GM19438 (cell line): ENCODE results near the gene SAPCD2.

Experiments
- ATAC-seq: cut with Tn5 transposase; IDR thresholded peaks from one replicate; pipeline ENCODE4 v1.9.1; 2021; ENCODE audit warnings: low read depth; ENCODE audit not compliant: unreplicated experiment

The SAPCD2 gene

DNA sequence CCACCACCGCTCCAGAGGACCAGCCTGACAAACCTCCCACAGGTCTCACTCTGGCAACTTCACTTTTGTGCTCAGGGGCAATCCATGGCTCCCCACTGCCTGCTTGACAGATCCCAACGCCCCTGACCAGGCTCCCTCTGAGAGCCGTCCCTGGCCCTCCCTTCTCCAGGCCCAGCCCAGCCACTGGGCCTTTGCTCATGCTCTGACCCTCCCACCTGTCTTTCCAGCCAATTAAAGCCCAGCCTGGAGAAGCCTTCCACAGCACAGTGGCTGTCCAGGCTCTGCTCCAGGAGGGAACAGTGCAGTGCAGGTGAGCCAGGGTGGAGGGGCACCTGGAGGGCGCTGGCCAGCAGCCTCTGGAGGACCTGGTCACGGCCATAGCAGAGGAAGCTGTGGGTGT, 19.8 kb downstream of the SAPCD2 start:
- ATAC-seq: no peak

DNA sequence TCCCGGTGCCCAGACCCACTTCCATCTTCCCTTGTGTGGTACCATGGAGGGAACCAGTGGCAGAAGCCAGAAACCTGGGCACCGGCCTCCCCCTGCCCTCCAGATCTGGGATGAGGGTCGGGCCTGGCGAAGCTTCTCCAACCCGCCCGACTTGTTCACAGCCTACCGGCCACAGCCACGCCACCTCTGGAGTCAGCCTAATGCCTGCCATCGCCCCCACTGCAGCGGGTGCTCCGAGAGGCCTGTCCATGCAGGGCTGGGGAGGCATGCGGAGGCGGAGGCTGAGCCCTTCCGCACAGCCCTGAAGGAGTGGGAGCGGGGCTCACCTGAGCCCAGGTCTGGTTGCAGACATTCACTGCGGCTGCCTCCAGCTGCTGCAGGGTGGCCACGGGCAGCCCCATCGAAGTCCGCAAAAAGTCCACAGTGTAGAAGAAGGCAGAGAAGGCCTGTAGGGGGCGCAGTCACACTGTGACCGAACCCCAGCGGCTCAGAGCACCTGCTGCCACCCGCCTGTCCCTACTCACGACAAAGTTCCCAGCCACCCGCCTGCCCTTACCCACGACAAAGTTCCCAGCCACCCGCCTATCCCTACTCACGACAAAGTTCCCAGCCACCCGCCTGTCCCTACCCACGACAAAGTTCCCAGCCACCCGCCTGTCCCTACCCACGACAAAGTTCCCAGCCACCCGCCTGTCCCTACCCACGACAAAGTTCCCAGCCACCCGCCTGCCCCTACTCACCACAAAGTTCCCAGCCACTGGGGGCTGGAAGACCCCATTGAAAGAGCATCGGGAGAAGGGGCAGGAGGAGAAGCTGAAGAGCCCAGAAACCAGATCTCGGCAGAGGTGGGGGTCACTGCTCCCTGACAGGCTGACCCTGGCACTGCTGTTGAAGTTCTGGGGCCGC, 20.6 kb downstream of the SAPCD2 start:
- ATAC-seq: no peak

DNA sequence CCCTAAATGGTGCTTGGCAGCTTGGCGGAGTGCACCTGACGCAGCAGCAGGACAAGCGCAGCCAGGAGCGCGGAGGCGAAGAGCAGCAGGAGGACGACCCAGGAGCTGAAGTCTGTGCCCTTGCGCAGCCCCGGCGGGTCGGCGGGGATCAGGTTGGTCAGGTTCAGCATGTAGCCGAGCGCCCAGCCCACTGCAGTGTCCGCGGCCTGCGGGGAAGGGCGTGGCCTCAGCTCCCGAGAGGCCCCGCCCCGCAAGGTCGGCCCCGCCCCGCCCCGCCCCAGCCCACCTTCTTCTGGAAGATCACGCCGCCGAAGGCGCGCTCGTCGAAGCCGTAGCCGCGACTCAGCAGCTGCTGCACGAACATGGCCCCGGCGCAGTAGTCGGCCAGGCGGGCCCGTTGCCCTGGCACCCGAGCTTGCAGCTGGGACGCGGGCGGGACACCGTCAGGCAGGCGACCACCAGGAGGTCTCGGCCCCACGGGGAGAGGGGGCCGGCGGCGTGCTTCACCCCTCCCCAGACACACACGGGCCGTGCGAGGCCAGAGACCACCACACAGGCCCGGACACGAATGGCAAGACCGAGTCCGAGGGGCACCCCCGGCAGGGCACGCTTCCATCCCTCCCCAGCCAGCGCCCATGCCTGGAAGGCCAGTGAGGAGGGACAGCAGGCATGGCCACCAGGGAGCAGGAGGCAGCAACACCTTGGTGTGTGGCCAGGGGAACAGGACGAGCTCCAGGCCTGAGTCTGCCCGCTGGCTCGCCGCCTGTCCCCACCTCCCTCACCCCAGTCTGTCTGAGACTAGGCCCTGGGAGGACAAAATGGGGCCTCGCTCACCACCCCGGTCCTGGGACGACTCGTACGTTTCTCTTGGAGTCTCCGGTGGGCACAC, 21.5 kb downstream of the SAPCD2 start:
- ATAC-seq: no peak

GRCh38 chr9:137046088-137046787, 24.1 kb downstream of the SAPCD2 start, which contains the start of gene NPDC1:
Gene NPDC1 (minus strand): TSS chr9:137046177. CDS start chr9:137045989, 188 bp downstream.
- ATAC-seq: no peak

DNA sequence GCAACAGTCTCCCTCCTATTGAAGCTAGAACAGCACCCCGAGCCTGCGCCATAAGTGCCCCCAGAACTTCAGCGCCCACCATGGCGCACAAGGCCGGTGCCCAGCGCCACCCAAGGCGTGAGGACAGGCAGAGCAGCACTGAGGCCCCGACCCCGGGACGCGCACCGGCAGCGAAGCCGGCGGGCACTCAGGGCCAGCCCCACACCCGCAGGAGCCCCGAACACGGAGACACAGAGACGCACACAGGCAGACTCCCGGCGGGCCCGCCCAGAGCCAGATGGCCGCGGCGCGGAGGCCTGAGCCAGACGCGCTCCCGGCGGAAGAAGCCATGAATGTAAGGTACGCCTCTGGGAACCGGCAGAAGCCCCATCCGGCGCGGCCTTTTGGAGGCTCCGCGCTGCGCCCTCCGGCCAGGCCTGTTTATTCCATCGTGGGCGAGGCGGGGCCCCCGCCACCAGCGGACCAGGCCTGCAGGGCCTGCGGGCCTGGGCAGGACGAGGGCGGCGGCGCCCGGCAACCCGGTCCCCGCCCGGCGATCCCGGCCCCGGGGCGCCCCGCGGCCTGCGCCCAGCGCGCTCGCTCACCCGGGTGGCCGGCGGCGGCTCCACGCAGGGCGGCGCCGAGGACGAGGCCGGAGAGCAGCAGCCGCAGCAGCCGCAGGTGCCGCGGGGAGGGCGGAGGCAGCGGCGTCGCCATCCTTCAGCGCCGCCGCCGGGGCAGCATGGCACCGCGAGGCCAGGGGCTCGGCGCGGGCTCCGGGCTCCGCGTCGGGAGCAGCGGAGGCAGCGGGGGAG, 24.9 kb downstream of the SAPCD2 start:
- no peak for ATAC-seq

DNA sequence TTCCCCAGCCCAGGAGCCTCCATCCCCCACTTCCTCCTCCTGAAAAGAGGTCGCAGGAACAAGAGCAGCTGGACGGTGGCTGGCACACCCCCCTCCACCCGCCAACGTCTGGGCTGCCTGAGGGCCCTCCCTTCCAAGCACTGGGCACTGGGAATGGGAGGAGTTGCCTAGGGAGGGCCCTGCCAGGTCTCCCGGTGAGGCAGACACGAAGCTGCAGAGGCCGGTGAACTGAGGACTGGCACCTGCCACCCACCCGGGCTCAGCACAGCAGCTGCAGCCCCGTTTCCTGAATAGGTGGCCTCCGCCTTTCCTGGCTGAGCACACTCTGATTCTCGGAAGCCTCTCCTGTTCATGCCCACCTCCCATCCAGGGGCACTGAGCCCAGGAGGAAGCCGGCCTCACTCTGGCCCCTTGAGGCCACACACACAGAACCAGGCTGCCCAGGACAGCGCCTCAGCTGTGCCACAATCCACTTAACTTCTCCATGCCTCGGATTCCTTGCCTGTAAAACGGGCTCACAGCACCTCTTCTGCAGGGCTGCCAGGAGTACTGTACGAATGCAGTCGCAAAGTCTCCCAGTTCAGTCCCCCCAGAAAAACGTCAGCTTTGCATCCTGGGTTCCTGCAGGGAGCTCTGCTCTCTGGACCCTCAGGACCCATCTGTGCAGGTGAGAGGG, 25.7 kb downstream of the SAPCD2 start:
- ATAC-seq: no peak

GRCh38 chr9:137044037-137044436, 26.3 kb downstream of the SAPCD2 start:
- ATAC-seq: no peak

- ATAC-seq: no peak
Observed at GRCh38 chr9:137042751-137043727, 27.3 kb downstream of the SAPCD2 start.

DNA sequence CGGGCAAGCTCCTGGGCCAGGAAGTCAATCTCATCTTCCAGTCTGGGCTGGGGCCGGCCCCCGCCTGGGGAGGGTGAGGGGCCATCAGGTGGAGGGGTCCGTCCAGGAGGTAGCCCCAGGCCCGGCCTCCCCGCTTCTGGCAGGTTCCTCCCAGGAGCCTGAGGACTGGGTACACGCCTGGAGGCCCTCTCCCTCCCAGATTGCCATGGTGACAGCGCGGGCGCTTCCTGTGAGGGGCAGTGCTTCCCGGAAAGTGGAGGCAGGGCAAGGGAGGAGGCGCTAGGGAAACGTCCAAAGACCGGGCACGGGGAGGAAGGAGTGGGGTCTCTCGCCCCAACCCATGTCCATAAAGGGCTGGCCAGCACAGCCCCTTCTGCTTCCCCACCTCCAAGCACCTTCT, 29.2 kb downstream of the SAPCD2 start:
- ATAC-seq: no peak

DNA sequence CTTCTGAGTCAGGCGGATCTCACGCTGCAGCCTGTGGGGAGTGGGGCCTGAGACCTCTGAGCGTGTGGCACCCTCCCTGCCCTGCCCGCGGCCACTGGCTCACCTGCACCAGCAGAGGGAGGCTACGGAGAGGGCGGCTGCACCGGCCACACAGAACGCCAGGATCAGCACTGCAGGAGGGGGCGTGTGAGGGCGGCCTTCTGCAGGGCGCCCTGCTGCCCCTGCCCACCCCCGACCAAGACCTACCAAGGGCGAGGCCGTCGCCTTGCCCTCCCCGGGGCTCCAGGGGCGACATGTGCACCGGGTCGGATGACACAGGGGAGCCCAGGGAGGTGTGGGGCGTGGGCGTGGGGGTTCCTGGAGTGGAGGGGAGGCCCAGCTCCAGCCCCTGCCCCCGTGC, 29.8 kb downstream of the SAPCD2 start:
- no peak for ATAC-seq

DNA sequence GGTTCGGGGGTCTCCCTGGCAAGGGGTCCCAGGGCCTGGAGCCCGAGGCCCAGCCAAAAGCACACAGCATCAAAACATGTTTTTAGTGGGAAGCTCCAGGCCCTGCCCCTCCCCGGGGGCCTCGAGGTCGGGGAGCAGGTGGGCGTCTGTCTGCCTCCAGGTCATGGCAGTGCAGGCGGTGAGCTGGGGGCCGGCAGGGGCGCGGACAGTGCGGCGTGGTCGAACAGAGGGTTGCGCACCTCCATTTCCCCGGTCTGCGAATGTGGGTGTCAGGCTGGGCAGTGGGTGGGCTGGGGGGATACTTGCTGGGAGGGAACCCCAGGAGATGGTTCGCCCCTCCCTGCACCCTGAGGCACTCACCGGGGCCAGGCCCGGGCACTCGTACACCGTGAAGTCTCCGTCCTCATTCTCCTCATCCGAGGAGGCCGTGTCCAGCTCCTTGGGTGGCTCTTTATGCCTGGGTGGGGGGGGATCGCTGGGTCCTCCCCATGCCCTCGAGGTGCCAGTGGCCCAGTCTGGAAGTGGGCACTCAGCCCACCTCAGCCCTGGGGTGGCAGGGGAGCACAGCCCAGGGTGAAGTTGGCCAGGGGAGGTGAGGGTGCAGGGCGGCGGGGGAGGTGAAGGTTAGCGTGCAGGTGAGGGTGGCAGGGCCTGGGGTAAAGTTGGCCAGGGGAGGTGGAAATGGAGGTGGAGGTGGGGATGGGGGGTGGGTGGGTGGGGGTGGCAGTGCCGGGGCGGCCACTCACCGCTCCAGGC, 30.6 kb downstream of the SAPCD2 start:
- ATAC-seq: no peak

- ATAC-seq: no peak
Observed at GRCh38 chr9:137038916-137039315, 31.4 kb downstream of the SAPCD2 start.

- no peak for ATAC-seq
Observed at GRCh38 chr9:137037483-137037882, 32.9 kb downstream of the SAPCD2 start.

DNA sequence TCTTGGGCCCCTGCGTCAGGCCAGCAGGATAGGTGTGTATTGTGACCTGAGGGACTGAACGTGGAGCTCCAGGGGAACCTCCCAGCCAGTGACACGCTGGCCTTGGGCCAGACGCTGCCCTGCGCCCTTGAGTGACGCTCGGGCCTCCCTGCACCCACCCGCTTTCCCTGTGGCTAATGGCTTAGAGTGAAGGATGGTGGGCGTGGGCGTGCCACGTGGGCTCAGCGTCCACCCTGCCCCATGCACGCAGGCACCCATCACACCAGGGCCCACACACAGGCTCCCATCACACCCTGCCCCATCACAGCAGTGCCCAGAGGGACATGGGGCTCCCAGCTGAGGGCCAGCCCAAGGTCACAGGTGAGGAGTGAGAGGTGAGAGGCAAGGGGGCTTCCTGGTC, 33.3 kb downstream of the SAPCD2 start:
- ATAC-seq: no peak

DNA sequence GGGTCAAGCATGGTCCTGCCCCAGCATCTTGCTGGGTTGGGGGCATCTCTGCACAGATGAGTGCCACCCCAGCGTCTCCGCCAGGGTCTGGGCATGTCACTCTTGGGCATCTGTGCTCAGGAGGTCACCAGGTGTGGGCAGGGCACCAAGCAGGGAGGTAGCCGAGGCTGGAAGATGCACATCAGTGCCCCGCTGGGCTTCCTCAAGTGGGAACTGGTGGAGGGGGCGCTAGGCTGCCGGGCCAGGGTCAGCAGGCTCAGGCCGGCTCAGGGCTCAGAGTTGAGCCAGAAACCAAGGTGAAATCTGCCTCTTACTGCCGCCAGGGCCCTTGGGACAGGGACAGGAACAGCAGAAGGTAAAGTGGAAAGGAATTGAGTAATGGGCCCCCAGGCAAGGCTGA, 34.4 kb downstream of the SAPCD2 start:
- ATAC-seq: no peak

DNA sequence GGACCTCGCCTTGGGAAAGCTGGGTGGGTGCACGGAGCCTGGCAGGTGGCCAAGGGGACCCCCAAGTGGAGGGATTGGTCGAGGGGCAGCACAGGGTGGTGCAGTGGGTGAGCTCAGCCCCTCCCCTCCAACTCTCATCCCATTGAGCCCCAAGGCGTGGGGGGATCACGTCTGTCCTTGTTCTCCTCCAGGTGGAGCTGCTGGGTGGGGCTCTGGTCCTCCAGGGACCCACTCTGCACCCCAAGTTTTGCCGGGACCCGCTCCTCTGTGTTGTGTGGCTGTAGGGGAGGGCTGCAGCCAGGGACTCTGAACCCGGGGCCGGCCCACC, 34.9 kb downstream of the SAPCD2 start:
- ATAC-seq: no peak

DNA sequence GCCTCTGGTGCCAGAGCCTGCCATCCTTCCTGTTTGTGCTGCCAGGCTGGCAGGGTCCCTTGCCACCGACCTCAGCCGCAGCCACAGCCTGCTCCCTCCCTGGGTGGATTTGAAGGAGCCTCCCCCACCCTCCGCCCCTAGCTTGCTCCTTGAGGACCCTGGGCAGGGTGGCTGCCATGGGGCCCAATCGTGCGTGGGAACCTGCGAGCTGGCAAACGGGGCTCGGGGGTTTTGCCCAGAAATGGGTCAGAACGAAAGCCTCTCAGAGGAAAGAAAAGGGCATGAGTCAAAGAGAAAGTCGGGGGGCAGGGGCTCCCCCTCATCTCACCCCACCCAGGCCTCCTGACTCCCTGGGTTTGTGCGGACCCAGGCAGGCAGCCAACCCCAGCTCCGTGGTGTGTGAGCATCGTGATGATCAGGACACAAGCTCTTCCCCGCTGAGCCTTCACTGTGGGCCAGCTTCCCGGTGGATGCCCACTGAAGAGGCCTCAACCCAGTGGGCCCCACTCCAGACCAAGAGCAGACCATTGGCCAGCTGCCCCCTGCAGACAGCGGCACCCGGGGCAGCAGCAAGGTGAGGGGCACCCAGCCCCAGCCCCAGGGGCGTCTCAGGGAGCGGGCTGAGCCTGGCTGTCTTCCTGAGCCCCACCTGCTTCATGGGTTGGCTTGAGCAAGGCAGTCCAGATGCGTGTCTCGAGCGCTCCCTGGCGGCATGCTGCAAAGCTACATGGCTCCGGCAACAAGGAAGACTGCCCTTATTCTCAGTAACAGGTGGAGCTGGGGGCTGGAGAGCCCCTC, 35.4 kb downstream of the SAPCD2 start:
- peak; percentile 50 for ATAC-seq
